ENCODE measurements around the gene FGF10. TPM values are rescaled to one million over a fixed set of nuclear protein-coding genes. Genes with fewer than 3 reads are reported as not detected.

FGF10 gene
- total and polyA plus RNA-seq, 2 donors from 2014 or later = 0.19 to 6.3 TPM

- Histone ChIP-seq H3K4me1 (ENCODE audit: control insufficient read depth in 2 of 3, insufficient read depth in 2 of 3, low read depth in 1 of 3, low read length in 3 of 3) (no peaks in the 10 kb centered on the region), H3K27ac (ENCODE audit: low read depth in 2 of 2, low read length in 2 of 2) (no peak overlapping the region), H3K4me3 (ENCODE audit: low read length in 3 of 3) (no peak overlapping the region), H3K27me3 (ENCODE audit: control insufficient read depth, insufficient read depth, low read length) (no peaks in the 10 kb centered on the region), H3K36me3 (ENCODE audit: control insufficient read depth in 2 of 3, insufficient read depth in 3 of 3, low read length in 3 of 3) (no peaks in the 10 kb centered on the region), H3K9ac (ENCODE audit: low read length in 3 of 3) (no peak overlapping the region), H3K9me3 (ENCODE audit: control insufficient read depth in 2 of 3, insufficient read depth in 1 of 3, low read length in 3 of 3) (no peaks in the 10 kb centered on the region)
- TF ChIP-seq CTCF (IDR thresholded peaks at IDR 0.05; ENCODE audit: borderline replicate concordance, extremely low read depth, insufficient read depth) = no peak
- FAIRE-seq (no peak), DNase-seq (no peak)
- intact Hi-C loops (cut with DNase I) = no loop called here
These were observed 131.4 kb downstream of the FGF10 start for GRCh38 chr5:44257653-44258365.

DNA sequence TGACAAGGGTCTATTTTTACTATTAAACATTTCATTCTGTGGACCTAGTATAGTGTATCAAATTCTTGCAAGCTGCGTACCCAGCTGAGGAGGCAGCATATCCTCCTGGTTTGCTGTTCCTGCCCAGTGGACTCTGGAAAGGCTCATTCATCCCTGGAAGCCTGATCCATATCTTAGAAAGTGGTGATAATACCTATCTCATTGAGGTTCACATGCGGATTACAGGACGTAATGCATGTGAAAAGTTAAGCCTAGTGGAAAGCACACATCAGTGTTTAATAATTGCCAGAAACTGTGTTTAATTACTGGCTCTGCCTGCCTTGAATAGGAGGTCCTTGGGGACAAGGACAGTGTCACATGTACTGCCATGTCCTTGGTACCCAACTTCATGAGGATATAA is 132.0 kb downstream of the FGF10 start:
- H3K27me3 ChIP-seq (ENCODE audit: control insufficient read depth, insufficient read depth, low read length) = no peaks in the 10 kb centered on the region
- intact Hi-C loops (cut with DNase I) = no loop called here
- no peak for TF ChIP-seq CTCF (IDR thresholded peaks at IDR 0.05; ENCODE audit: borderline replicate concordance, extremely low read depth, insufficient read depth)
- FAIRE-seq = no peak
- H3K9me3 ChIP-seq (ENCODE audit: control insufficient read depth in 2 of 3, insufficient read depth in 1 of 3, low read length in 3 of 3) = no peaks in the 10 kb centered on the region
- H3K4me1 ChIP-seq (ENCODE audit: control insufficient read depth in 2 of 3, insufficient read depth in 2 of 3, low read depth in 1 of 3, low read length in 3 of 3) = no peaks in the 10 kb centered on the region
- no peak overlapping the region for H3K9ac ChIP-seq (ENCODE audit: low read length in 3 of 3)
- H3K4me3 ChIP-seq (ENCODE audit: low read length in 3 of 3) = no peak overlapping the region
- no peak for DNase-seq
- no peaks in the 10 kb centered on the region for H3K36me3 ChIP-seq (ENCODE audit: control insufficient read depth in 2 of 3, insufficient read depth in 3 of 3, low read length in 3 of 3)
- H3K27ac ChIP-seq (ENCODE audit: low read depth in 2 of 2, low read length in 2 of 2) = no peak overlapping the region
